Measurements from ENCODE around the gene RUFY3. TPM values are rescaled to one million over a fixed set of nuclear protein-coding genes. Genes with fewer than 3 reads are reported as not detected.
"Not testable (repeated sequence)": the region's sequence is repeated elsewhere in the genome, so short reads cannot be mapped to it uniquely, and the experiment has no call there.

Gene RUFY3
- total RNA-seq, 1 experiment from 2014 or later, result 29.6 TPM

GRCh38 chr4:70768301-70768948 is 46.7 kb downstream of the RUFY3 start:
- DNase-seq (ENCODE audit: low read depth, low spot score), result no peak
- Histone ChIP-seq H3K36me3 (ENCODE audit: control insufficient read depth, insufficient read depth, low read length) (peaks cover 2% of the 10 kb centered on the region; the same call in 1 of the 2 replicates), H3K4me3 (ENCODE audit: low read depth in 2 of 2, low read length in 2 of 2) (no peak overlapping the region), H3K4me1 (ENCODE audit: control insufficient read depth, insufficient read depth, low read length) (no peaks in the 10 kb centered on the region), H3K27ac (ENCODE audit: low read length) (no peak overlapping the region), H3K9me3 (ENCODE audit: control insufficient read depth, insufficient read depth, low read depth, low read length) (no peaks in the 10 kb centered on the region), H3K27me3 (ENCODE audit: control insufficient read depth, insufficient read depth, low read length) (no peaks in the 10 kb centered on the region)
- ATAC-seq, result no peak
- no TSS peak for BruUV-seq (replicated peaks)
- ChIA-PET POLR2A (no interaction called here), CTCF (no interaction called here)
- intact Hi-C loops (cut with micrococcal nuclease; ENCODE audit: unreplicated experiment) (no loop called here), in situ Hi-C loops (cut with HindIII; ENCODE audit: low pct_unique_long_range_greater_than_20kb, low sequenced_read_pairs) (no loop called here)
- TF ChIP-seq POLR2AphosphoS5 (IDR thresholded peaks at IDR 0.05; ENCODE audit: low read depth, low read length), result no peak
- no peak for TF ChIP-seq REST (IDR thresholded peaks at IDR 0.05; ENCODE audit: insufficient read depth in 1 of 2, low read depth in 2 of 2, low read length in 1 of 2)
- no peak for TF ChIP-seq CTCF (IDR thresholded peaks at IDR 0.05)
- no peak for TF ChIP-seq SIN3A (IDR thresholded peaks at IDR 0.05; ENCODE audit: borderline replicate concordance, insufficient read depth, low read depth, low read length)
- TF ChIP-seq TCF7L2 (IDR thresholded peaks at IDR 0.05; ENCODE audit: low read depth, low read length), result no peak

GRCh38 chr4:70769396-70769795 is 47.6 kb downstream of the RUFY3 start:
- CTCF ChIA-PET; H3K9me3 ChIP-seq (ENCODE audit: control insufficient read depth, insufficient read depth, low read depth, low read length); intact Hi-C loops (cut with micrococcal nuclease; ENCODE audit: unreplicated experiment); BruUV-seq (replicated peaks); ATAC-seq; in situ Hi-C loops (cut with HindIII; ENCODE audit: low pct_unique_long_range_greater_than_20kb, low sequenced_read_pairs); POLR2A ChIA-PET; DNase-seq (ENCODE audit: low read depth, low spot score); H3K4me1 ChIP-seq (ENCODE audit: control insufficient read depth, insufficient read depth, low read length); H3K27me3 ChIP-seq (ENCODE audit: control insufficient read depth, insufficient read depth, low read length); H3K4me3 ChIP-seq (ENCODE audit: low read depth in 2 of 2, low read length in 2 of 2); H3K36me3 ChIP-seq (ENCODE audit: control insufficient read depth, insufficient read depth, low read length); H3K27ac ChIP-seq (ENCODE audit: low read length): not testable (repeated sequence)

- Histone ChIP-seq H3K27ac (ENCODE audit: low read length) (no peak overlapping the region), H3K9me3 (ENCODE audit: control insufficient read depth, insufficient read depth, low read depth, low read length) (no peaks in the 10 kb centered on the region), H3K36me3 (ENCODE audit: control insufficient read depth, insufficient read depth, low read length) (peaks cover 4% of the 10 kb centered on the region; the same call in 1 of the 2 replicates), H3K27me3 (ENCODE audit: control insufficient read depth, insufficient read depth, low read length) (no peaks in the 10 kb centered on the region), H3K4me3 (ENCODE audit: low read depth in 2 of 2, low read length in 2 of 2) (no peak overlapping the region), H3K4me1 (ENCODE audit: control insufficient read depth, insufficient read depth, low read length) (no peaks in the 10 kb centered on the region)
- CTCF ChIA-PET, result no interaction called here
- in situ Hi-C loops (cut with HindIII; ENCODE audit: low pct_unique_long_range_greater_than_20kb, low sequenced_read_pairs) (no loop called here), intact Hi-C loops (cut with micrococcal nuclease; ENCODE audit: unreplicated experiment) (no loop called here)
- POLR2A ChIA-PET, result no interaction called here
- ATAC-seq (no peak), DNase-seq (ENCODE audit: low read depth, low spot score) (no peak)
- TF ChIP-seq TCF7L2 (IDR thresholded peaks at IDR 0.05; ENCODE audit: low read depth, low read length) (no peak), CTCF (IDR thresholded peaks at IDR 0.05) (no peak), POLR2AphosphoS5 (IDR thresholded peaks at IDR 0.05; ENCODE audit: low read depth, low read length) (no peak), SIN3A (IDR thresholded peaks at IDR 0.05; ENCODE audit: borderline replicate concordance, insufficient read depth, low read depth, low read length) (no peak), REST (IDR thresholded peaks at IDR 0.05; ENCODE audit: insufficient read depth in 1 of 2, low read depth in 2 of 2, low read length in 1 of 2) (no peak)
- BruUV-seq (replicated peaks), result no TSS peak
These were observed 51.3 kb downstream of the RUFY3 start for GRCh38 chr4:70772929-70773555.

All from Panc1 (cell line).